Activated CD8-positive, alpha-beta T cell treated with anti-CD3 and anti-CD28 coated beads for 36 hours (primary cell): ENCODE results near the gene MCC. TPM values are rescaled to one million over a fixed set of nuclear protein-coding genes. Genes with fewer than 3 reads are reported as not detected.

Source experiments
- ATAC-seq: fragments of 200-7000 bp; cut with Tn5 transposase; one replicate; pipeline ENCODE4 v1.10.0; 2021; ENCODE audit warnings: mild to moderate bottlenecking, moderate library complexity
- CTCF ChIA-PET: fragments of 350-600 bp; sonication (Branson Sonifier 250); formaldehyde crosslinking; loops from one replicate; lab custom pipeline; 2021; ENCODE audit warnings: antibody characterized with exemption; lab: Charles Lee
- POLR2A ChIA-PET: fragments of 350-600 bp; sonication (Branson Sonifier 250); formaldehyde crosslinking; loops from one replicate; lab custom pipeline; 2021; ENCODE audit warnings: antibody characterized with exemption; lab: Charles Lee
- DNase-seq: peaks from one replicate; pipeline ENCODE4 v3.0.0-alpha.2; 2020
- H3K27ac Mint-ChIP-seq: one replicate; pipeline ENCODE4 v1.8.0; 2021; ENCODE audit warnings: mild to moderate bottlenecking, mixed read lengths
- H3K27me3 Mint-ChIP-seq: one replicate; pipeline ENCODE4 v1.8.0; 2021; ENCODE audit warnings: mixed read lengths
- H3K36me3 Mint-ChIP-seq: one replicate; pipeline ENCODE4 v1.8.0; 2021; ENCODE audit warnings: low read depth, mixed read lengths
- H3K4me1 Mint-ChIP-seq: one replicate; pipeline ENCODE4 v1.8.0; 2021; ENCODE audit warnings: low read depth, mixed read lengths
- H3K4me3 Mint-ChIP-seq: one replicate; pipeline ENCODE4 v1.8.0; 2021; ENCODE audit warnings: mild to moderate bottlenecking, moderate library complexity, mixed read lengths
- H3K9me3 Mint-ChIP-seq: one replicate; pipeline ENCODE4 v1.8.0; 2021; ENCODE audit warnings: mixed read lengths
- CTCF ChIP-seq: fragments of 200-600 bp; IDR thresholded peaks from one replicate; pipeline ENCODE4 v1.8.0; 2022; ENCODE audit warnings: antibody characterized with exemption, mild to moderate bottlenecking
- intact Hi-C: fragments of 100-400 bp; cut with micrococcal nuclease; formaldehyde crosslinking; loops from one replicate; pipeline ENCODE4 v1.10.0; 2022
- total RNA-seq, 2 experiments: library from RNA; stranded (reverse); gene quantifications; one replicate each; pipeline ENCODE4 v1.2.3, GENCODE V29; 2021

The MCC gene
- total RNA-seq, 2 experiments from 2014 or later: 4.9 to 5.4 TPM

- no peak for TF ChIP-seq CTCF
- Mint-ChIP-seq H3K4me3 (no peak overlapping the region), H3K27ac (no peak overlapping the region), H3K27me3 (no peaks in the 10 kb centered on the region), H3K4me1 (peaks cover 8% of the 10 kb centered on the region), H3K36me3 (no peaks in the 10 kb centered on the region), H3K9me3 (no peaks in the 10 kb centered on the region)
- DNase-seq: no peak
- ATAC-seq: no peak
- POLR2A ChIA-PET: no interaction called here
- CTCF ChIA-PET: interaction anchor here (0.6 kb wide), 1 partner anchor 76 kb away, joined by 3 read pairs; no protein-coding TSS in a partner anchor
- intact Hi-C loops: no loop called here
Observed at GRCh38 chr5:113156271-113156877, 331.9 kb downstream of the MCC start.

GRCh38 chr5:113153512-113154097 lies 334.6 kb downstream of the MCC start:
- ATAC-seq (no peak), DNase-seq (no peak)
- ChIA-PET POLR2A (no interaction called here), CTCF (no interaction called here)
- H3K27me3 Mint-ChIP-seq: no peaks in the 10 kb centered on the region
- intact Hi-C loops: no loop called here
- H3K36me3 Mint-ChIP-seq: no peaks in the 10 kb centered on the region
- no peak for TF ChIP-seq CTCF
- no peak overlapping the region for H3K4me3 Mint-ChIP-seq
- H3K9me3 Mint-ChIP-seq: no peaks in the 10 kb centered on the region
- no peak overlapping the region for H3K27ac Mint-ChIP-seq
- H3K4me1 Mint-ChIP-seq: peaks cover 11% of the 10 kb centered on the region

DNA sequence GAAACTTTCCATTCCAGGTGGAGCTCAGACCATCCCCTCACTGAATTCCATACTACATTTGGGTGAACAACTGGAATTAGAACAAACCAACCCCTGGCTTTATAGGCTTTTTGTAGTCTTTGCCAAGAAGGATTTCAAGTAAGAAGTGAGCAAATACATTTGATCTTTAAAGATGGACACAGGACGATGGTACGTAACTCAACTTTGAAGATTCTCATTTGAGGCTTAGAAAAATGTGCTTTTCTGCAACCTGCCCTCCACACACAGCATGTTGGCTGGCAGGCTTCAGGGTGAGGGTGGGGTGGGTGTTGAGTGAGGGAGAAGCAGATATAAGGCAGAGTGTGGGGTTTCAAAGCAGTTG lies 335.9 kb downstream of the MCC start:
- intact Hi-C loops: no loop called here
- DNase-seq (no peak), ATAC-seq (no peak)
- H3K27ac Mint-ChIP-seq: no peak overlapping the region
- no peak overlapping the region for H3K4me3 Mint-ChIP-seq
- no peaks in the 10 kb centered on the region for H3K9me3 Mint-ChIP-seq
- no peaks in the 10 kb centered on the region for H3K36me3 Mint-ChIP-seq
- no peaks in the 10 kb centered on the region for H3K27me3 Mint-ChIP-seq
- H3K4me1 Mint-ChIP-seq: peaks cover 11% of the 10 kb centered on the region
- ChIA-PET CTCF (no interaction called here), POLR2A (no interaction called here)
- TF ChIP-seq CTCF: no peak

DNA sequence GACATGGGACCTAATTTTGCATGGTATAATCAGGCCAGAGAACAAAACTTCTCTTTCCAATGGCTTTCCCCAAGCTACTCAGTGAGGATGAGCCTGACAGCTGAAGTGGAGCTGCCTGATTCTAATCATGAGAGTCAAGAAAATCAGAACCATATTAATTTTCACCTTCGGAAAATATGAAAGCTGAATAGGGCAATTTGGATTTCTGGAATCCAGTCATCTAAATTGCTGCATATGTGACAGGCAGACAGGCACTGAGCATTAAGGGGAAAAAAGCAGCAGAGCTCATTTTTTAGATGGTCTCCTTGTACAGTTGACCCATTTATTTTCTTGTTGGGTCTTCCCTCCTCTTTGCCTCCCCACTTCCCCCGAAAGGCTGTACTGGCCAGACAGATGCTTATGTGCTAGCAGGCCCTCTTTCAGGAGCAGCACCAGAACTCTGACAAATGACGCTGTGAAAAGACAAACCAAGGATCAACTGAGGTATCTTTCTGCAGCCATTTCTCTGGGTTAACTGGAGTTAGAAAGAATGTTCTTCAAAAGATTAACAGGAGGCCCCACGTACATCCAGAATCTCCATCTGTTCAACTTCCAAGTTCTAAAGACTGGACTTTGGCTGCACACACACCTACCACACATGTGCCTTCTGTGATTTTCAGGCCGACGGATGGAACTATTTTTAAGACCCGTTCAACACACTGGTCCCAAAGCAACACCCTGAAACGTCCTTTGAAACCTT lies 336.4 kb downstream of the MCC start:
- Mint-ChIP-seq H3K9me3 (no peaks in the 10 kb centered on the region), H3K4me1 (peaks cover 11% of the 10 kb centered on the region), H3K36me3 (no peaks in the 10 kb centered on the region), H3K27ac (no peak overlapping the region), H3K27me3 (no peaks in the 10 kb centered on the region), H3K4me3 (no peak overlapping the region)
- no peak for TF ChIP-seq CTCF
- intact Hi-C loops: no loop called here
- CTCF ChIA-PET: interaction anchor here (0.7 kb wide), 1 partner anchor 69 kb away, joined by 3 read pairs; no protein-coding TSS in a partner anchor
- DNase-seq: no peak
- no peak for ATAC-seq
- POLR2A ChIA-PET: no interaction called here

GRCh38 chr5:113150821-113151220 lies 337.4 kb downstream of the MCC start:
- no peak overlapping the region for H3K4me3 Mint-ChIP-seq
- intact Hi-C loops: no loop called here
- ChIA-PET CTCF (no interaction called here), POLR2A (no interaction called here)
- DNase-seq: no peak
- no peaks in the 10 kb centered on the region for H3K9me3 Mint-ChIP-seq
- H3K27me3 Mint-ChIP-seq: no peaks in the 10 kb centered on the region
- ATAC-seq: no peak
- peaks cover 11% of the 10 kb centered on the region for H3K4me1 Mint-ChIP-seq
- H3K27ac Mint-ChIP-seq: no peak overlapping the region
- no peaks in the 10 kb centered on the region for H3K36me3 Mint-ChIP-seq
- TF ChIP-seq CTCF: no peak
